ENCODE data around the gene APOBEC4.

DNA sequence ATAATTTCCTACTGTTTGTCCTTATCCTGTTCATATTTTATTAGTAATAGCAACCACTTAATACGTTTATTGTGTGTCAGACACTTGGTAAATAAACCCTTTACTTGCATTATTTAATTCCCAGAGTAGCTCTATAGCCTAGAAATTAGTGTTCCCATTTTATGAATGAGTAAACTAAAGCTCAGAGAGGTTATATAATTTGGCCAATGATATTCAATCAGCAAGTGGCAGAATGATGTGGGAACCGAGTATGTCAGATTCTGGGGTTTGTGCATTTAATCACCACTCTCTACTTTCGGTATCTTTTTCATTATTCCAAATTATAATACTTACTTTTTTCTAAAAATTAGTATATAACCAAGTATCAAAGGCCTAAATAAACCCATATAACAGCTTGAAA, 10.9 kb downstream of the APOBEC4 start:
- TF ChIP-seq CTCF (IDR thresholded peaks at IDR 0.05; ENCODE audit: poor library complexity, severe bottlenecking) (no peak), MXI1 (conservative IDR thresholded peaks at IDR 0.05; ENCODE audit: poor library complexity, severe bottlenecking) (no peak), REST (IDR thresholded peaks at IDR 0.05; ENCODE audit: borderline replicate concordance) (no peak), EZH2 (IDR thresholded peaks at IDR 0.05; ENCODE audit: borderline replicate concordance, insufficient read depth, low read length, poor library complexity, severe bottlenecking) (no peak), EP300 (conservative IDR thresholded peaks at IDR 0.05; ENCODE audit: poor library complexity, severe bottlenecking) (no peak), POLR2AphosphoS5 (IDR thresholded peaks at IDR 0.05) (no peak), TAF1 (IDR thresholded peaks at IDR 0.05; ENCODE audit: low read depth) (no peak)

Data from neural cell (in vitro differentiated cells).